ENCODE data around the gene RNF224. TPM values are rescaled to one million over a fixed set of nuclear protein-coding genes. Genes with fewer than 3 reads are reported as not detected.

The RNF224 gene
- total RNA-seq, 1 experiment from 2014 or later = 0.27 TPM

GRCh38 chr9:137205126-137206069 lies 21.9 kb upstream of the RNF224 start, which contains the start of the genes NDOR1 and TMEM203:
TSS of gene NDOR1 (plus strand) at chr9:137205700. CDS start at chr9:137205778, 78 bp downstream.
TSS of gene TMEM203 (minus strand) at chr9:137205648. CDS start at chr9:137205414, 234 bp downstream.
- no peaks in the 10 kb centered on the region for H3K9me3 Mint-ChIP-seq (ENCODE audit: unreplicated experiment)
- ChIA-PET CTCF (no interaction called here), POLR2A (interaction anchor here (0.6 to 1.1 kb wide), 4 partner anchors 13 to 61 kb away, joined by 3 to 4 read pairs (median 3); no protein-coding TSS in a partner anchor)
- no peaks in the 10 kb centered on the region for H3K27me3 ChIP-seq (replicated peaks; ENCODE audit: control insufficient read depth, insufficient read depth, low read length)
- H3K27me3 Mint-ChIP-seq (ENCODE audit: insufficient read depth, unreplicated experiment) = no peaks in the 10 kb centered on the region
- H3K4me3 ChIP-seq (ENCODE audit: low read depth, low read length) = peak within 1 kb of the TSS; percentile 89
- DNase-seq = peak; percentile 88 to 91
- intact Hi-C loops (cut with micrococcal nuclease; ENCODE audit: unreplicated experiment) = no loop called here
- peaks cover 12% of the 10 kb centered on the region for H3K4me1 Mint-ChIP-seq (ENCODE audit: low read depth, unreplicated experiment)
- no peaks in the 10 kb centered on the region; the same call in 1 of the 2 replicates for H3K36me3 ChIP-seq (ENCODE audit: control insufficient read depth, insufficient read depth, low read length)
- H3K4me3 Mint-ChIP-seq (ENCODE audit: unreplicated experiment) = peak within 1 kb of the TSS; percentile 92
- peaks cover 19% of the 10 kb centered on the region for H3K4me1 ChIP-seq
- H3K36me3 Mint-ChIP-seq (ENCODE audit: insufficient read depth, unreplicated experiment) = peaks cover 46% of the 10 kb centered on the region
- H3K27ac Mint-ChIP-seq (ENCODE audit: unreplicated experiment) = peak within 1 kb of the TSS; percentile 94
- BruUV-seq (replicated peaks) = no TSS peak
- no peaks in the 10 kb centered on the region for H3K9me3 ChIP-seq
- no peak for TF ChIP-seq CTCF (IDR thresholded peaks at IDR 0.05; ENCODE audit: insufficient read depth in 1 of 2, low read depth in 1 of 2, low read length in 1 of 2, severe bottlenecking in 1 of 2, unreplicated experiment in 1 of 2)

DNA sequence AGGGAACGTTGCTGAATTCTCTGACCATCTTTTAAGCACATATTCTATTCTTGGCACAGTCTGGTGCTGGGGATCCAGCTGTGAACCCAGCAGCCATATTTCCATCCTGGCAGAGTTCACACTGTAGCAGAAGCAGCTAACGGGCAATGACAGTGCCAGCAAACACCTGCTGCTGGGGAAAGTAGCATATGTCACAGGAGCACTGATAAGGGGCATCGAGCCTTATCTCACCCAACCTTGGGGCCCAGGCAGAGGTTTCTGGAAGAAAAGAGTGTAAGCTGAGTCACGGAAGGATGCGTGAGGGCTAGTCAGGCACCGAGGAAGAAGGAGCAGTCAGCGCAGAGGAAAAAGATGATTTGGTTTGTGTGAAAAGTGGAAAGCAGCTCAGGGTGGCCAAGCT lies 20.7 kb upstream of the RNF224 start:
- H3K9me3 Mint-ChIP-seq (ENCODE audit: unreplicated experiment) = no peaks in the 10 kb centered on the region
- no TSS peak for BruUV-seq (replicated peaks)
- TF ChIP-seq CTCF (IDR thresholded peaks at IDR 0.05; ENCODE audit: insufficient read depth in 1 of 2, low read depth in 1 of 2, low read length in 1 of 2, severe bottlenecking in 1 of 2, unreplicated experiment in 1 of 2) = no peak
- no peaks in the 10 kb centered on the region for H3K27me3 ChIP-seq (replicated peaks; ENCODE audit: control insufficient read depth, insufficient read depth, low read length)
- ChIA-PET CTCF (no interaction called here), POLR2A (no interaction called here)
- no peaks in the 10 kb centered on the region; the same call in 1 of the 2 replicates for H3K36me3 ChIP-seq (ENCODE audit: control insufficient read depth, insufficient read depth, low read length)
- H3K4me1 ChIP-seq = peaks cover 17% of the 10 kb centered on the region
- peak overlapping the region; percentile 92 for H3K4me3 Mint-ChIP-seq (ENCODE audit: unreplicated experiment)
- intact Hi-C loops (cut with micrococcal nuclease; ENCODE audit: unreplicated experiment) = no loop called here
- no peaks in the 10 kb centered on the region for H3K27me3 Mint-ChIP-seq (ENCODE audit: insufficient read depth, unreplicated experiment)
- peak overlapping the region; percentile 89; the same call in 1 of the 2 replicates for H3K4me3 ChIP-seq (ENCODE audit: low read depth, low read length)
- peaks cover 40% of the 10 kb centered on the region for H3K36me3 Mint-ChIP-seq (ENCODE audit: insufficient read depth, unreplicated experiment)
- no peak for DNase-seq
- peaks cover 12% of the 10 kb centered on the region for H3K4me1 Mint-ChIP-seq (ENCODE audit: low read depth, unreplicated experiment)
- peak overlapping the region; percentile 94 for H3K27ac Mint-ChIP-seq (ENCODE audit: unreplicated experiment)
- no peaks in the 10 kb centered on the region for H3K9me3 ChIP-seq

DNA sequence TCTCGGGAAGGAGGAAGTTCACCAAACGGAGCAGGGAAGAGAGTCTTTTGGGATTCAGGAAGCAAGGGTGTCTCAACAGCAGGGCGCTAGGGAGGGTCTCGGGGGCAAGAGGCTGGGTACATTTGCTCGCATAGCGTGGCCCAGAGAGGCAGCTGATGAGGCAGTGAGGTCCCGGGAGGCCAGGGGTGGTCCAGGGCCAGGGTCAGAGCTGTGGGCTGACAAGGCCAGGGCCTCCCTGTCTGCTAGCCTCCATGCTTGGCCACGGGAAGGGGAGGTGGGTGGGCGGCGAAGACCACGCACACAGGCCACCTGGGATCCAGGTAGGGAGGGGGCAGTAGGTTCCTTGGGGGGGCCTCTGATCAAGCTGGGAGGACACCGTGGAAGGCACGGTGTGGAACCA lies 15.8 kb upstream of the RNF224 start:
- no peak overlapping the region for H3K27ac Mint-ChIP-seq (ENCODE audit: unreplicated experiment)
- no TSS peak for BruUV-seq (replicated peaks)
- Histone ChIP-seq H3K36me3 (ENCODE audit: control insufficient read depth, insufficient read depth, low read length) (no peaks in the 10 kb centered on the region; the same call in 1 of the 2 replicates), H3K4me1 (peaks cover 4% of the 10 kb centered on the region; the same call in 1 of the 2 replicates), H3K9me3 (no peaks in the 10 kb centered on the region), H3K4me3 (ENCODE audit: low read depth, low read length) (no peak overlapping the region), H3K27me3 (replicated peaks; ENCODE audit: control insufficient read depth, insufficient read depth, low read length) (no peaks in the 10 kb centered on the region)
- no peaks in the 10 kb centered on the region for H3K27me3 Mint-ChIP-seq (ENCODE audit: insufficient read depth, unreplicated experiment)
- no peak for TF ChIP-seq CTCF (IDR thresholded peaks at IDR 0.05; ENCODE audit: insufficient read depth in 1 of 2, low read depth in 1 of 2, low read length in 1 of 2, severe bottlenecking in 1 of 2, unreplicated experiment in 1 of 2)
- H3K4me3 Mint-ChIP-seq (ENCODE audit: unreplicated experiment) = no peak overlapping the region
- peaks cover 9% of the 10 kb centered on the region for H3K4me1 Mint-ChIP-seq (ENCODE audit: low read depth, unreplicated experiment)
- ChIA-PET POLR2A (no interaction called here), CTCF (no interaction called here)
- no peaks in the 10 kb centered on the region for H3K9me3 Mint-ChIP-seq (ENCODE audit: unreplicated experiment)
- no peak for DNase-seq
- peaks cover 30% of the 10 kb centered on the region for H3K36me3 Mint-ChIP-seq (ENCODE audit: insufficient read depth, unreplicated experiment)
- intact Hi-C loops (cut with micrococcal nuclease; ENCODE audit: unreplicated experiment) = no loop called here

Measured in Caco-2 (cell line).